ENCODE data around the gene OSBPL6.
A peak's percentile ranks its signal among the peaks of the same experiment; 100 is the strongest.
"Not testable (repeated sequence)": the region's sequence is repeated elsewhere in the genome, so short reads cannot be mapped to it uniquely, and the experiment has no call there.

Gene OSBPL6

DNA sequence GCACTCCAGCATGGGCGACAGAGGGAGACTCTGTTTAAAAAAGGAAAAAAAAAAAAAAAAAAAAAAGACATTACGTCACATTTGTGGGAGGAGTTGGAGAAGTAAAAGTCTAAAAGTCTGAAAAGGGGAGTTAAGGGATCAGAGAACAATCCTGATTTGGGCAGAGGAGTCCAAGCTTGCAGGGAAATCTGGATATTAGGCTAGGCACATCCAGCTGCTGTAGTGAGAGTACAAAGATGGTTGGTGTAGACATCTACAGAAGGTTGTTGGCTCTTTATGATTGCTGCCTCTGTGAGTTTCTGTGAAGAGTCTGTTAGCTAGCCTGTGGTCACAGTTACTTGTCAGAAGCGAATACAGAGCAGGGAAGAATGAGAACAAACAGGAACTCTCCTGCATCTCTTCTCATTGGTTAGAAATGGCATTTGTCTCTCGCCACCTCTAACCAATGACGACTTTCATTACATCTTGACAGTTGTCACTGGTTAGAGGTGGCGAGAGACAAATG lies 3.3 kb upstream of the OSBPL6 start:
- Mint-ChIP-seq H3K4me3 (peak overlapping the region in 1 of 2 donors; percentile 44), H3K9me3 (no peaks in the 10 kb centered on the region), H3K27me3 (peaks cover 68% of the 10 kb centered on the region), H3K4me1 (peaks cover 14% of the 10 kb centered on the region), H3K27ac (no peak overlapping the region)
- no peak for DNase-seq
- ATAC-seq = peak; percentile 17

DNA sequence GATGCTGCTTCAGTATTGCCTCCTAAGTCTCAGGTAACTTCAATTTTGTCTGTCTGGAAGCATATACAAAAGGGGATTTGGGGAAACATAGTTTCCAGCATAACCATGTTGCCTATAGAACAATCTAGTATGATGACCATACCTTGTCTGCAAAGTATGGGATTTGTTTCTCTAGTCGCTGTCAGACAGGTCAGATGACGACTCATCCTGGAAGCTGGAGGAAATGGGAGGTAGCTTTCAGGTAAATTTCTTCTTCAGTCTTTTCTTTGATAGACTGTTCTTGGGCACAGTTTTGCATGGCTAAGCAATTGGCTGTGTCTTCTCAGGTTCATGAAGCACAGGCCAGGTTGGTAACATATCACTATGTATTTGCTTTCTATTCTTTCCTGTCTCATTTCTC lies 2.8 kb upstream of the OSBPL6 start:
- H3K9me3 Mint-ChIP-seq = no peaks in the 10 kb centered on the region
- H3K27me3 Mint-ChIP-seq = peaks cover 68% of the 10 kb centered on the region
- ATAC-seq (no peak), DNase-seq (no peak)
- peaks cover 14% of the 10 kb centered on the region for H3K4me1 Mint-ChIP-seq
- no peak overlapping the region for H3K27ac Mint-ChIP-seq
- no peak overlapping the region for H3K4me3 Mint-ChIP-seq

DNA sequence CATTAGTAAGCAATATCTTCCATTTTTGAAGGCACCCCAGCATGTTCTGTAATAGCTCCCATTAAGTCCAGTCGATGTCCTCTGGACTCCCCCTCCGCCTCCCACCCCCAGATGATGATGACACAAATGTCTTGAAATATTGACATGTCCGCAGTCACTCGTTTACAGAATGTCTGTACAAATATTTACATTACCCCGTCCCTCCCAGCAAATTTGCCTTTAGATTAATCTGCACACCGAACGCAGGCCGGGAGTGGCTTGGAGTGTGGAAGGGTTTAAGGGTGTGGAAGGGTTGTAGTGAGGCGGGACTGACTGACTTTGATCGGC lies 853 bp upstream of the OSBPL6 start:
- peaks cover 20% of the 10 kb centered on the region for H3K4me1 Mint-ChIP-seq
- peaks cover 85% of the 10 kb centered on the region for H3K27me3 Mint-ChIP-seq
- DNase-seq = no peak
- H3K27ac Mint-ChIP-seq = peak overlapping the region in 1 of 2 donors; percentile 84
- no peaks in the 10 kb centered on the region for H3K9me3 Mint-ChIP-seq
- H3K4me3 Mint-ChIP-seq = peak overlapping the region; percentile 77 to 80
- peak; percentile 1 for ATAC-seq

DNA sequence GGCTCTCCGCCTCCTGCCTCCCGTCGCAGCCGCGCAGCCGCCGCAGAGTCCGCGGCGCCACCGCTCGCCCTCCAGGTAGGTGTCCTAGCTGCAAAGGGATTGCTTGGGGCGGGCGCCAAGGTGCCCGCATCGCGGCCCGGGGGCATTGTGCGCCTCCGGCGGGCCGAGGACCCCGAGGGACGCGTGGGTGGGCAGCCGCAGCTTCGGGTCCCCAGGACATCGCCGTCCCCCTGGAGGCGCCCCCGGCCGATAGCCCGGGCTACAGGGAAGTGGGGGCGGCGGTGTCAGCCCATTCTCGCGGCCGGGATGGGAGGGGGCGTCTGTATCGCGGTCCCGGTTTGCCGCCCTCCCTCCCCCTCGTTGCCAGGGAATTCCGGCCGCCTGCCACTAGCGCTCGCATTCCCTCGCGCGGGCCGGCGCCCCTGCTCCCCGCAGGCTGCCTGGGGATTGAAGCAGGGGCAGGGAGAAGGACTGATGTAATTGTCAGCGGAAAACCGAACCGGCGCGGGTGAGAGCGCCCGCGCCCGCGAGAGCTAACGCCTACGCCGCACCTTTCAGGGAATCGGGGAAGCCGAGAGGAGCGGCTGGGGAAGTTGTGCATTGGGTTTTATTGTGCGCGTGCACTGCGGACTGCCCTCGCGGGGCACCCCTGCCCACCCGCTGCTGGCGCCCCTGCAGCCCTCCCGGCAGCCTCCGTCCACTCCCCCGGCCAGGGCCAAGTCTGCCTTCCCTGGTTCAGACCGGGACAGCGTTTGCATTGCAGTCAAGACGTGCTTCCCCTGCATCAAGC lies 483 bp downstream of the OSBPL6 start:
- Mint-ChIP-seq H3K27me3 (peaks cover 84% of the 10 kb centered on the region), H3K4me3 (peak overlapping the region; percentile 77 to 85), H3K4me1 (peaks cover 20% of the 10 kb centered on the region), H3K27ac (no peak overlapping the region), H3K9me3 (no peaks in the 10 kb centered on the region)
- DNase-seq = peak; percentile 22 to 24
- ATAC-seq = peak; percentile 16

GRCh38 chr2:178195390-178196166 lies 1.3 kb downstream of the OSBPL6 start:
- ATAC-seq = no peak
- Mint-ChIP-seq H3K9me3 (no peaks in the 10 kb centered on the region), H3K27ac (no peak overlapping the region), H3K27me3 (peaks cover 79% of the 10 kb centered on the region), H3K4me3 (peak overlapping the region; percentile 77 to 85), H3K4me1 (peaks cover 20% of the 10 kb centered on the region)
- no peak for DNase-seq

GRCh38 chr2:178197791-178198190 lies 3.5 kb downstream of the OSBPL6 start:
- no peaks in the 10 kb centered on the region for H3K9me3 Mint-ChIP-seq
- no peak overlapping the region for H3K27ac Mint-ChIP-seq
- DNase-seq = no peak
- peaks cover 57% of the 10 kb centered on the region for H3K27me3 Mint-ChIP-seq
- no peak for ATAC-seq
- peaks cover 12% of the 10 kb centered on the region for H3K4me1 Mint-ChIP-seq
- H3K4me3 Mint-ChIP-seq = no peak overlapping the region

DNA sequence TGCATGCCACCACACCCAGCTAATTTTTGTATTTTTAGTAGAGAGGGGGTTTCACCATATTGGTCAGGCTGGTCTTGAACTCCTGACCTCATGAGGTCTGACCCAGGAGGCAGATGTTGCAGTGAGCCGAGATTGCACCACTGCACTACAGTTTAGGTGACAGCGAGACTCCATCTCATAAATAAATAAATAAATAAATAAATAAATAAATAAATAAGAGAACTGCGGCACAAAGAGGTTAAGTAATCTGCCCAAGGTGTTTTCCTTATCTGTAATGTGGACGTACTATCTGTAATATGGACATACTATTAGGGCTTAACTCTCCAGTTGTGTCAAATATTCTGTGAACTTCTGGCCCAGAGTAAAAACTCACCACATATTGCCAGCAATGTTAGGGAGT lies 4.1 kb downstream of the OSBPL6 start:
- H3K9me3 Mint-ChIP-seq, H3K4me3 Mint-ChIP-seq, ATAC-seq, H3K27ac Mint-ChIP-seq, DNase-seq: not testable (repeated sequence)
- peaks cover 50% of the 10 kb centered on the region for H3K27me3 Mint-ChIP-seq
- peaks cover 12% of the 10 kb centered on the region for H3K4me1 Mint-ChIP-seq

- DNase-seq (no peak), ATAC-seq (no peak)
- Mint-ChIP-seq H3K9me3 (no peaks in the 10 kb centered on the region), H3K27me3 (peaks cover 50% of the 10 kb centered on the region), H3K4me1 (peaks cover 12% of the 10 kb centered on the region), H3K4me3 (no peak overlapping the region), H3K27ac (no peak overlapping the region)
Observed at GRCh38 chr2:178199334-178199733, 5.0 kb downstream of the OSBPL6 start.

GRCh38 chr2:178200331-178200730 lies 6.0 kb downstream of the OSBPL6 start:
- Mint-ChIP-seq H3K4me1 (peaks cover 7% of the 10 kb centered on the region), H3K27ac (no peak overlapping the region), H3K4me3 (no peak overlapping the region), H3K27me3 (peaks cover 55% of the 10 kb centered on the region), H3K9me3 (no peaks in the 10 kb centered on the region)
- no peak for DNase-seq
- no peak for ATAC-seq

DNA sequence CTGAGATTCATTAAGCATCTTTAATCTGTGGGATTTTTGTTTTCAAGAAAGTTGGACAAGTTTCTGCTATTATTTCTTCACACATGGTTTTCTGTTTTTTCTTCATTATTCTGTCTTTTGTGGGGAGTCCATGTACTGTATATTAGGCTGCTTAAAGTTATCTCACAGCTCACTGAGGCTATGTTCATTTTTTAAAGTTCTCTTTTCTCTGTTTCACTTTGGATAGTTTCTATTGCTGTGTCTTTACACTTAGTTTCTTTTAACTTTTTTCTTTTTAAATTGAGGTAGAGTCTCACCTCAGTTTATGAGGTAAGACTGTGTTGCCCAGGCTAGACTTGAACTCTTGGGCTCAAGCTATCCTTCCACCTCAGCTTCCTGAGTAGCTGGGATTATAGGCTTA lies 8.6 kb downstream of the OSBPL6 start:
- Mint-ChIP-seq H3K4me1 (peaks cover 2% of the 10 kb centered on the region), H3K4me3 (no peak overlapping the region), H3K9me3 (no peaks in the 10 kb centered on the region), H3K27me3 (peaks cover 42% of the 10 kb centered on the region), H3K27ac (no peak overlapping the region)
- no peak for DNase-seq
- peak; percentile 15 for ATAC-seq

DNA sequence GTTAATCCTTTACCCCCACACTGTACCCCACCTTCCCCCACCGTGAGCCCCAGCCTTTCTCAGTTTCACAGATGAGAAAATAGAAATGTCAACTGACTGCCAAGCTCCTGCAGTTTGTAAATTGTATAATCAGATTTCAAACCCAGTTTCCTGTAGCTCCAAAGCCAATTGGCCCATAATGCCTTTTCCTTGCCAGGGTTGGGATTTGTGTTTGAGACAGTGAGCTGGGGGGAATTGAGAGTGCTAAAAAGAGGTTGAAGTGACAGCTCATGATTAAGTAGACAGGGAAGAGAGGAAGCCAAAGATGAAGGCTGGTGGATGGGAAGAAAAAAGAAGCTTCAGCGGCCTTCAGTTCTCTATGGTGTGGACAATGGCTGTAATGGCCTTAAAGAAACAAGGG lies 10.7 kb downstream of the OSBPL6 start:
- no peaks in the 10 kb centered on the region for H3K9me3 Mint-ChIP-seq
- H3K27ac Mint-ChIP-seq = no peak overlapping the region
- ATAC-seq = no peak
- H3K27me3 Mint-ChIP-seq = peaks cover 47% of the 10 kb centered on the region
- DNase-seq = no peak
- no peaks in the 10 kb centered on the region for H3K4me1 Mint-ChIP-seq
- no peak overlapping the region for H3K4me3 Mint-ChIP-seq

GRCh38 chr2:178205853-178206521 lies 11.7 kb downstream of the OSBPL6 start:
- DNase-seq = no peak
- no peak overlapping the region for H3K27ac Mint-ChIP-seq
- H3K9me3 Mint-ChIP-seq = no peaks in the 10 kb centered on the region
- no peak overlapping the region for H3K4me3 Mint-ChIP-seq
- no peaks in the 10 kb centered on the region for H3K4me1 Mint-ChIP-seq
- H3K27me3 Mint-ChIP-seq = peaks cover 47% of the 10 kb centered on the region
- no peak for ATAC-seq

DNA sequence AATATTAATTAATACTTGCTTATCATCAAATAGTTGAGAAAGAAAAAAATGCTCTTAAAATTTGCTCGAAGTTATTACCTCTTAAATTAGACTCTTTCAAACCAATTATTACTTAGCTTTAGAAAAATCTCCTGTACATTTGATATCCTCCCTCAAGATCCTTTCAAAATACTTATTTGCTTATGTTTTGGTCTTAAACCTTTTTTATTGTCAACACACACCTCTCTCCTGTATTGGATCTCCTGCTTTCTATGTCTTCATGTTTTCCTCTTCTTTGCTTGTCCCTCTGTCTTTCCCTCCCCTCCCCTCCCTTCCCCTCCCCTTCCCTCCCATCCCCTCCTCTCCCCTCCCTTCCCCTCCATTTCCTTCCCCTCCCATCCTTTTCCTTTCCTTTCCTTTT lies 14.0 kb downstream of the OSBPL6 start:
- peaks cover 62% of the 10 kb centered on the region for H3K27me3 Mint-ChIP-seq
- H3K4me3 Mint-ChIP-seq = no peak overlapping the region
- H3K4me1 Mint-ChIP-seq = no peaks in the 10 kb centered on the region
- H3K27ac Mint-ChIP-seq = no peak overlapping the region
- DNase-seq (no peak), ATAC-seq (no peak)
- H3K9me3 Mint-ChIP-seq = no peaks in the 10 kb centered on the region

DNA sequence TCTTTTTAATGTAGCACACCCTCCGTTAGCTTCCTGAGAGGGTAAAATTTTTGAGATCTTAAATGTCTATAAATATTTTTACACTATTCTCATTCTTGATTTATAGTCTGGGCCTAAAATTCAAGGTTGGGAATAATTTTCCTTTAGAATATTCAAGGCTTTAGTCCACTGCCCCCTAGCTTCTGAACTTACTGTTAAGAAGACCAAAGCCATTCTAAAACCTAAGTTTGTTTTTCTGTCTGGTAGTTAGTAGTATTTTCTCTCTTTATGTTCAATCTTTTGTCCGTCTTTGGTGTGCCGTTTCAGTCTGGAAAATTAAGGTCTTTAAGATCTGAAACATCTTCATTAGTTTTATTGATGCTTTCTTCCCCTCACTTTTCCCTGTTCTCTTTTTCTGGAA lies 14.5 kb downstream of the OSBPL6 start:
- DNase-seq = no peak
- Mint-ChIP-seq H3K4me1 (no peaks in the 10 kb centered on the region), H3K27me3 (peaks cover 66% of the 10 kb centered on the region), H3K27ac (no peak overlapping the region), H3K9me3 (no peaks in the 10 kb centered on the region), H3K4me3 (no peak overlapping the region)
- ATAC-seq = no peak

GRCh38 chr2:178211460-178211859 lies 17.1 kb downstream of the OSBPL6 start:
- Mint-ChIP-seq H3K4me1 (no peaks in the 10 kb centered on the region), H3K4me3 (no peak overlapping the region), H3K27ac (no peak overlapping the region), H3K9me3 (no peaks in the 10 kb centered on the region), H3K27me3 (peaks cover 58% of the 10 kb centered on the region)
- DNase-seq = no peak
- ATAC-seq = no peak

DNA sequence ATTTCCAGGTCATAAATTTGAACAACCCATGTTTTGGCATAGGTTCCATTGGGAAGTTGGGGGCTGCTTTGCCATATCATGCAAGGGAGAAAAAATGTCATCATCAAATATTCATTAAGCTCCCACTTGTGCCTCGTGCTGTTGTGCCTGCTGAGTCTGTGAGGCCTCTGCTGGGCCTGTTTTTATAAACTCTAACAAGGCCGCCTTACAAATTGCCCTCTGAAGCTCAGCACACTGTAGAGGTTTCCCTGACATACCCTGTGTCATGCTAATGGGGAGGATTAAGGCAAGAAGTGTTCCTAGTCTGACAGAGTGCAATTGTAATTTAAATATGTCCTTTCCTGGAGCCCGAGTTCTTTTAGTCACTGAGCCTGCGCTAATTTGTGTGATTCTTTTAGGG lies 17.6 kb downstream of the OSBPL6 start:
- no peak overlapping the region for H3K27ac Mint-ChIP-seq
- H3K9me3 Mint-ChIP-seq = no peaks in the 10 kb centered on the region
- H3K4me3 Mint-ChIP-seq = no peak overlapping the region
- DNase-seq (no peak), ATAC-seq (no peak)
- H3K27me3 Mint-ChIP-seq = peaks cover 61% of the 10 kb centered on the region
- H3K4me1 Mint-ChIP-seq = no peaks in the 10 kb centered on the region
